Measurements from ENCODE around the gene SLC25A6. TPM values are rescaled to one million over a fixed set of nuclear protein-coding genes. Genes with fewer than 3 reads are reported as not detected.

The SLC25A6 gene
- total RNA-seq, 1 donor from 2014 or later = 345 TPM

DNA sequence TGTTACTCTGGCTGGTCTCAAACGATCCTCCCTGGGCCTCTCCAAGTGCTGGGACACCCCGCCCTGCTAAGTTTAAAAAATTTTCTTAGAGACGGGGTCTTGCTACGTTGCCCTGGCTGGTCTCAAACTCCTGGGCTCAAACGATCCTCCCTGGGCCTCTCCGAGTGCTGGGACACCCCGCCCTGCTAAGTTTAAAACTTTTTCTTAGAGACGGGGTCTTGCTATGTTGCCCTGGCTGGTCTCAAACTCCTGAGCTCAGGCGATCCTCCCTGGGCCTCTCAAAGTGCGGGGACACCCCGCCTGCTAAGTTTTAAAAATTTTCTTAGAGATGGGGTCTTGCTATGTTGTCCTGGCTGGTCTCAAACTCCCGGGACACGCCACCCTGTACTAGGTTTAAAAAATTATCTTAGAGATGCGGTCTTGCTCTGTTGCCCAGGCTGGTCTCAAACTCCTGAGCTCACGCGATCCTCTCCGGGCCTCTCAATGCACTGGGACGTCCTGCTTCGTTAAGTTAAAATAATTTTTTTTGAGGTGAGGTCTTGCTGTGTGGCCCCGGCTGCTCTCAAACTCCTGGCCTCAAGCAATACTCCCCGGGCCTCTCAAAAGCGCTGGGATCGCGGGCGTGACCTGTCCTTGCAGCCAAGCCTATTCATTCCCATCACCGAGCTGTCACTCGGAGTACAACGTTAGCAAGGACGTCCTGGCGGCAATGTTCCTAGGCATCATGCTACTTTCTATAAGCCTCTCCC is 1.1 kb downstream of the SLC25A6 start:
- peak overlapping the region; percentile 93 for H3K4me2 ChIP-seq (ENCODE audit: low read length)
- H3K27me3 ChIP-seq (ENCODE audit: insufficient read depth, low read length) = no peaks in the 10 kb centered on the region
- peaks cover 13% of the 10 kb centered on the region for H3K4me1 ChIP-seq (ENCODE audit: insufficient read depth, low read length)
- no peaks in the 10 kb centered on the region for H3K27me3 Mint-ChIP-seq (ENCODE audit: low read depth, unreplicated experiment)
- peaks cover 68% of the 10 kb centered on the region for H4K20me1 ChIP-seq (ENCODE audit: insufficient read depth, low read length)
- no peak overlapping the region for H2AFZ ChIP-seq (ENCODE audit: low read depth, low read length)
- no peak for FAIRE-seq
- peaks cover 90% of the 10 kb centered on the region for H3K79me2 ChIP-seq (ENCODE audit: insufficient read depth, low read length)
- H3K9me3 Mint-ChIP-seq (ENCODE audit: unreplicated experiment) = no peaks in the 10 kb centered on the region
- peak overlapping the region; percentile 95 for H3K4me3 Mint-ChIP-seq (ENCODE audit: unreplicated experiment)
- peak overlapping the region; percentile 100 for H3K9ac ChIP-seq (ENCODE audit: low read length)
- peak overlapping the region; percentile 66 for H3K27ac Mint-ChIP-seq (ENCODE audit: unreplicated experiment)
- H3K36me3 ChIP-seq (ENCODE audit: insufficient read depth, low read length) = peaks cover 37% of the 10 kb centered on the region
- H3K4me3 ChIP-seq (ENCODE audit: insufficient read depth, low read depth, low read length) = peak overlapping the region; percentile 98
- H3K4me1 Mint-ChIP-seq (ENCODE audit: low read depth, unreplicated experiment) = peaks cover 20% of the 10 kb centered on the region
- H3K36me3 Mint-ChIP-seq (ENCODE audit: low read depth, unreplicated experiment) = peaks cover 25% of the 10 kb centered on the region
- peak overlapping the region; percentile 98 for H3K27ac ChIP-seq (ENCODE audit: low read depth, low read length)
- DNase-seq (ENCODE audit: low read depth) = no peak
- TF ChIP-seq EZH2 (IDR thresholded peaks at IDR 0.05; ENCODE audit: insufficient read depth, low read length) (no peak), CTCF (IDR thresholded peaks at IDR 0.05; ENCODE audit: insufficient read depth, low read depth, low read length) (no peak)
- H3K9me3 ChIP-seq (ENCODE audit: insufficient read depth, low read depth, low read length) = no peaks in the 10 kb centered on the region

DNA sequence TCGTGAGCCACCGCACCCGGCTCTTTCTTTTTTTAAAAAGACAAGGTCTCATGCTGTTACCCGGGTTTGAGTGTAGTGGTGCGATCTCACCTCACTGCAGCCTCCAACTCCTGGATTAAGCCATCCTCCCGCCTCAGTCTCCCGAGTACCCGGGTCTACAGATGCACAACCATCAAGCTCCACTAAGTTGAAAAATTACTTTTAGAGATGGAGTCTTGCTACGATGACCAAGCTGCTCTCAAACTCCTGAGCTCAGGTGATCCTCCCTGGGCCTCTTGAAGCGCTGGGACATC is 2.0 kb downstream of the SLC25A6 start:
- Histone ChIP-seq H4K20me1 (ENCODE audit: insufficient read depth, low read length) (peaks cover 68% of the 10 kb centered on the region), H3K4me2 (ENCODE audit: low read length) (peak overlapping the region; percentile 93), H3K9ac (ENCODE audit: low read length) (peak overlapping the region; percentile 14), H3K27me3 (ENCODE audit: insufficient read depth, low read length) (no peaks in the 10 kb centered on the region), H3K4me3 (ENCODE audit: insufficient read depth, low read depth, low read length) (no peak overlapping the region), H3K27ac (ENCODE audit: low read depth, low read length) (no peak overlapping the region), H2AFZ (ENCODE audit: low read depth, low read length) (no peak overlapping the region), H3K36me3 (ENCODE audit: insufficient read depth, low read length) (peaks cover 45% of the 10 kb centered on the region), H3K79me2 (ENCODE audit: insufficient read depth, low read length) (peaks cover 87% of the 10 kb centered on the region), H3K4me1 (ENCODE audit: insufficient read depth, low read length) (peaks cover 13% of the 10 kb centered on the region), H3K9me3 (ENCODE audit: insufficient read depth, low read depth, low read length) (no peaks in the 10 kb centered on the region)
- no peaks in the 10 kb centered on the region for H3K9me3 Mint-ChIP-seq (ENCODE audit: unreplicated experiment)
- H3K36me3 Mint-ChIP-seq (ENCODE audit: low read depth, unreplicated experiment) = peaks cover 25% of the 10 kb centered on the region
- FAIRE-seq (no peak), DNase-seq (ENCODE audit: low read depth) (no peak)
- peaks cover 20% of the 10 kb centered on the region for H3K4me1 Mint-ChIP-seq (ENCODE audit: low read depth, unreplicated experiment)
- TF ChIP-seq CTCF (IDR thresholded peaks at IDR 0.05; ENCODE audit: insufficient read depth, low read depth, low read length) = no peak
- no peak for TF ChIP-seq EZH2 (IDR thresholded peaks at IDR 0.05; ENCODE audit: insufficient read depth, low read length)
- peak overlapping the region; percentile 58 for H3K27ac Mint-ChIP-seq (ENCODE audit: unreplicated experiment)
- no peaks in the 10 kb centered on the region for H3K27me3 Mint-ChIP-seq (ENCODE audit: low read depth, unreplicated experiment)
- peak overlapping the region; percentile 95 for H3K4me3 Mint-ChIP-seq (ENCODE audit: unreplicated experiment)
